HG03521 (cell line): ENCODE measurements around the gene NPRL2.

ENCODE experiments used
- ATAC-seq: cut with Tn5 transposase; IDR thresholded peaks from one replicate; pipeline ENCODE4 v1.9.1; 2021; ENCODE audit warnings: mild to moderate bottlenecking, moderate library complexity; ENCODE audit not compliant: unreplicated experiment

Gene NPRL2

DNA sequence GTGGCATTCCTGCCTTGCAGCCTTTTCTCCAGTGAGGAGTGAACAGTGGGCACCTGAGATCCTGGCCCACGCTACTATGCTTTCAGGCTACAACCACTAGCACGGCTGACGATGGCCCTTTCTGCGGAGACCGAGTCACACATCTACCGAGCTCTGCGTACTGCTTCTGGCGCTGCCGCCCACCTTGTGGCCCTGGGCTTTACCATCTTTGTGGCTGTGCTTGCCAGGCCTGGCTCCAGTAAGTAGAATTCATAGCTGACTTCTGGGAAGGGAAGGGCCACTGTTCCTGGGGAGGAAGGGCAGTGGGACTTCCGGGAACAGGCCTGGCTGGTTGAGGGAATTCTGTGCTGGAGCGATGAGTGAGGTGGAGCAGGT is 735 bp upstream of the NPRL2 start:
- ATAC-seq, result no peak

DNA sequence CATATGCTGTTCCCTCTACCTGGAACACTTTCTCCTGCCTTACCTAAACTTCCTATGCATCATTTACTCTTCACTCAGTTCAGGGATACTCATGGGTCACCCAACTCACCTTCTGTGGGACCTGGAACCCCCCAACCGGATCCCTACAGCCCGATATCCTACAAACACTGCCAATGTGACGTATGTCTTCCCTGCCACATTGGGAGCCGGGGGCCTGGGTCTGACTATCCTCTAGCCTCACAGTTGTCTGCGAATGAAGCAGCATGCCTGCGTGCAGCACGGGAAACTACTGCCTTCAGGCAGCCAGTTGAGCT is 405 bp downstream of the NPRL2 start:
- ATAC-seq, result no peak

DNA sequence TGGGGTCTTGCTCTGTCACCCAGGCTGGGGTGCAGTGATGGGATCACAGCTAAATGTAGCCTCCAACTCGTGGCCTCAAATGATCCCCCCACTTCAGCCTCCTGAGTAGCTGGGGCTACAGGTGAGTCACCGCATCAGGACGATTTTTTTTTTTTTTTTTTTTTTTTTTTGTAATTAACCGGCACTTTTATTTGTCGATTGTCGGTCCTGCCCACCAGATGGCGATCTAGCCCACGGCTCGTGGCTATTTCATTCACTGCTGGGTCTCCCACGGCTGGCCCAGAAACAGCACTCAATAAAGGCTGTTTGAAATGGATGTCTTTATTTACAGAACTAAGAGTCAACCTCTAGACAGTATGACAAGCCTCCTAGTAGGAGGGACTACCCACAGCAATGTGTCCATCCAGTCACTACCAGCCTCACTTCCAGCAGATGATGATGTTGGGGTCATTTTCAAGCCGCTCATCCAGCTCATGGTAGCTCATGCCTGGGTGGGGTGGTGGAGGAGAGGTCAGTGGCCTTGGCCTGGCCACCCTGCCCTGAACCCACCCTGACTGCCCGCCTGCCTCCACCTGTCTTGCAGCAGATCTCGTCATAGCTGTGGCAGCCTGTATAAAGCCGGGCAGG is 3.3 kb downstream of the NPRL2 start:
- ATAC-seq, result no peak

DNA sequence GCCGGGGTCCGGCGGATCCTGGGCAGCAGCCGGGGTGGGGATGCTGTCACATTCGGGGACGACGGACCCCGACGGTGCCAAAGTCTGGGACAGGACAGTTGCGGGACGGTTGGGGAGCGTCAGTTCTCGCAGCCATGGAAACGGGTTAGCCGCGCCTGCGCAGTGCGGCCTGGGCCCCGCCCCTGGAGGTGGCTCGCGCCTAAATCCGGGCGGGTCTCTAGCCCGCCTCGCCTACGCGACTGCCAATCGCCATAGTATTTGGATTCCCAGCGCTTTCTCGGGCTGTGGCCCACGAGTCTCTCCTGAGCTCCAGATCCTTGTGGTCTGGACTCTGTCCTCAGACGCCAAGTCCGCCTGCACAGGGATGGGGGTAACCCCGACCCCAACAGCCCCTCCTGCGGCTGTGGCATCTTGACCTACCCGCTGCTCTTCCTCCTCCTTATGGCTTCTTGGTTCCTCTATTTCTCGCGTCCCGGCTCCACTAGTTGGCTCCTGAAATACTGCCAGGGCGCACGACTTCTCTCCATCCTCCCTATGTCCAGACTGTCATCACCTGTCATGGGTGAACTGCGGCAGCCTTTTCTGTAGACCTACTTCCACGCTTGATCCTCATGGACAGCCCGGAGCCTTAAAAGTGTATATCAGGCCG is 4.9 kb downstream of the NPRL2 start, which contains the start of gene ZMYND10:
Gene ZMYND10, minus strand, starts transcription at position 147 of the 649 bp plus-strand sequence. CDS start 153 bp downstream, outside the sequence.
- no peak for ATAC-seq

DNA sequence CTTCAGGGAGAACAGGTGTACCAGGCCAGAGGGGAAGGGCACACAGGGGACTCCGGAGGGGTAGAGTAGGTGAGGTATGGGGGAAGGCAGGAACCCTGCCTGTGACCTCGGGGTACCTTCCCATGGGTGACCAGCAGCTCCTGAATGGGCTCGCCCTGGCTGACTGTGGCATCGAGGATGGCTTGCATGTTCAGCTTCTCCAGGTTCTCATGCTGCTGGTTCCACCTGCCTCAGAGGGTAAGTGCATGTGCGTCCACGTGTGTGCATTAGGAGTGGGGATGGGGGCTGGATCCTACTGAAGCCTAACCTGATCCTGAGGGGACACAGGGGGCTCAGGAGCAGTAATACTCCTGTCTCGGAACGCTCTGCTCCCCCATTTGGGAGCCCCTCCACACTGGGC is 5.6 kb downstream of the NPRL2 start:
- no peak for ATAC-seq

DNA sequence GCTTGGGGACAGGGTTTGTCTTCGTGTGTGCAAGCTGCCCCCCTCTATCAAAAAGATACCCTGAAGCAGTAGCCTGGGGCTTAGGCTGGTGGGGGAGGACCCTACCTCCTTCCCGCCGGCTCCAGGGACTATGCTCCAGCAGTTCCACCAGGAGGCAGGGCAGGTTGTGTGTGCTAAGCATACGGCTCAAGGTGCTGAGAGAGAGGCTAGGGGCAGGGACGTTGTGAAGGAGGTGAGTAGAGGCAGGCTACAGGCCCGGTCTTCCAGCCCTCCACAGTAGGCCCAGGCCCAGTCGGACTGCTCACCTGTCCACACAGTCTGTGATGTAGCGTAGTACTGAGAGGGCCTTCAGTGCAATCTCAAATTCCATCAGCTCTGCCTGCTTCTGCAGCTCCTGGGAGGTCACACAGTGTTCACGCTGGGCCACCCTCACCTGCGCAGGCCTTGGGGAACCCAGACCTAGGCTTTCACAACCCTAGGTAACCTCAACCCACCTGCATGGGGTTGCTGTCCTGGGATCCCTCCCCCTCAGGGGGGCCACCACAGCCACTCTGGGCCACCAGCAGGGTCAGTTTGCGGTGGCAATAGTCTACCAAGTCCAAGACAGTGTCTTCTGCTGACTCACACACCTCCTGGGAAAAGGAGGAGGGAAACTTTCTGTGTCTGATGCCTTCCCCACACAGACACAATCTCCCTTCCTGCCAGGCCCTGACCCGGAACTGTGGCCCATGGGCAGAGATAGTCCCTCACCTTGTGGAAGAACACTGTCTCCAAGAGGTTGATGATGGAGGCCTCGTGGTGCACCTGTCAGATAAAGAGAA is 7.6 kb downstream of the NPRL2 start:
- ATAC-seq, result no peak

DNA sequence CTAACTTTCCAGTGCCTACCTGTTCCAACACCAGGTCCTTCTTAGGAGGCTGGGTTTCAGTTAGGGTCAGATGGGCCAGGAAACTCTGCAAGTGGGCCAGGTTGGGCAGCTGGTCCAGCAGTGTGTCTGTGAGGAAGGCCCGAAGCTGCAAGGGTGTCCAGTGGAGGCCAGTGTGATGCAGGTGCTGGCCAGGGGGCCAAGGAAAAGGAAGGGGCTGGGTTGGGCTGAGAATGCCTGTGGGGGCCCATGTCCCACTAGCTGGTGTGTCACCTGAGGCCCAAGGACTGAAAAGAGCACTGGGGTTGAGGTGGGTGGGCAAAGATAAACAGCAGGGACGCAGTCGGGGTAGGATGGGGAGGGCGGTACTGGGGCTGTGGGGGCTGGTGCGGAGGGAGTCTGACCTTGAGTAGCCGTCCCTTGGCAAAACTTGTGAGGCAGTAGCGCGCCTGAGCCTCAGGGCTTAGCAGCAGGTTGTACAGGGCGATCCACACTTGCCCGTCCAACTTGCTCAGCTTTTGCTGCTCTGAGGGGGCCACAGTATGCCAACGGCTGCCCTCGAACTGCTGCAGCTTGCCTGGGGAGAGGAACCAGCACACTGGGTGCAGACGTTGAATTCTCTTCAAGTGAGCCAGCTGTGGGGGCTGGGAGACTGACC is 8.5 kb downstream of the NPRL2 start:
- ATAC-seq, result no peak

DNA sequence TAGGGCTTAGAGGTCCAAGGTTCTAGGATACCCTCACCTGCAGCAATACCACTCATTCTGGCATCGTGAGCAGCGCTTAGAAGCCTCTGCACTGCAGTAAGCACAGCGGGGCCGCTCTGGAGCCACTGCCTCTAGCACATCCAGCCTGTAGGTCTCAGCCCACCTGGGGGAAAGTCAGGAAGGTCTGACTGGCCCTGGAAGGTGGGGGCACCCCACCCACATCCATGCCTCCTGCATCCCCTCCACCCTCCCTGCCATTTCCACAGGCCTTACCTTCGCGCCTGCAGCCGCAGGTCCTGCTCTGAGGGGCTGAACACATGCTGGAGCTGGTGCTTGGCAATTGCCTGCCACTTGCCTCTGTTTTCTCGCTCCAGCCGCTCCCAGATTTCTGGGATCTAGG is 9.0 kb downstream of the NPRL2 start:
- ATAC-seq, result no peak

DNA sequence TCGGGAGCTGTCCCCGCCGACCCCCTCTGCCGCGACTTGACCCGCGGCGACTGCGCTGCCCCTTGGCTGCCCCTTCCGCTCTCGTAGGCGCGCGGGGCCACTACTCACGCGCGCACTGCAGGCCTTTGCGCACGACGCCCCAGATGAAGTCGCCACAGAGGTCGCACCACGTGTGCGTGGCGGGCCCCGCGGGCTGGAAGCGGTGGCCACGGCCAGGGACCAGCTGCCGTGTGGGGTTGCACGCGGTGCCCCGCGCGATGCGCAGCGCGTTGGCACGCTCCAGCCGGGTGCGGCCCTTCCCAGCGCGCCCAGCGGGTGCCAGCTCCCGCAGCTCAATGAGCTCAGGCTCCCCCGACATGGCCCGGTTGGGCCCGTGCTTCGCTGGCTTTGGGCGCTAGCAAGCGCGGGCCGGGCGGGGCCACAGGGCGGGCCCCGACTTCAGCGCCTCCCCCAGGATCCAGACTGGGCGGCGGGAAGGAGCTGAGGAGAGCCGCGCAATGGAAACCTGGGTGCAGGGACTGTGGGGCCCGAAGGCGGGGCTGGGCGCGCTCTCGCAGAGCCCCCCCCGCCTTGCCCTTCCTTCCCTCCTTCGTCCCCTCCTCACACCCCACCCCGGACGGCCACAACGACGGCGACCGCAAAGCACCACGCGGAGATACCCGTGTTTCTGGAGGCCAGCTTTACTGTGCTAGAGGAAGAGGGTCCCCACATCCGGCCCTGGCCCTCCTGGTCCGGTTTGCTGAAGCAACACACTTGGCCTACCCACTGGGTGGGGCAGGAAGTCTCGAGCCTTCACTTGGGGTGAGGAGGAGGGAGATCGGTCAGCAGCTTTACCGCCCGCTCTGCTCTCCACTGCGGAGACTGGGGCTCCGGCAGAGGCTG is 9.9 kb downstream of the NPRL2 start, which contains the start of gene RASSF1:
Gene RASSF1, minus strand, starts transcription at position 389 of the 882 bp plus-strand sequence. Its CDS starts 31 bp downstream, at position 358.
- no peak for ATAC-seq

DNA sequence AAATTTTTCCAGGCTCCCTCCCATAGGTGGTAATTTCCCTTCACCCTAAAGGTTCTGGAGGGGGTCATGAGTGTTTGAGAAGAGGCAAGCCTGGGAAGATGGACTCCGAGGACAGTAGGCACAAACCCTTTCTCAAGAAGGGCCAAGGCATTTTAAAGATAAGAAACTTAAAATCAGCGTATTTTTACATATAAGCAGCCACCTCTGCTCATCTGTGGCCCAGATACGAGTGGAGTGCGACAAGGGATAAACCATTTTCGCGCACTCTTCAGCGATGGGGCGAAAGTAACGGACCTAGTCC is 10.5 kb downstream of the NPRL2 start:
- ATAC-seq, result no peak

DNA sequence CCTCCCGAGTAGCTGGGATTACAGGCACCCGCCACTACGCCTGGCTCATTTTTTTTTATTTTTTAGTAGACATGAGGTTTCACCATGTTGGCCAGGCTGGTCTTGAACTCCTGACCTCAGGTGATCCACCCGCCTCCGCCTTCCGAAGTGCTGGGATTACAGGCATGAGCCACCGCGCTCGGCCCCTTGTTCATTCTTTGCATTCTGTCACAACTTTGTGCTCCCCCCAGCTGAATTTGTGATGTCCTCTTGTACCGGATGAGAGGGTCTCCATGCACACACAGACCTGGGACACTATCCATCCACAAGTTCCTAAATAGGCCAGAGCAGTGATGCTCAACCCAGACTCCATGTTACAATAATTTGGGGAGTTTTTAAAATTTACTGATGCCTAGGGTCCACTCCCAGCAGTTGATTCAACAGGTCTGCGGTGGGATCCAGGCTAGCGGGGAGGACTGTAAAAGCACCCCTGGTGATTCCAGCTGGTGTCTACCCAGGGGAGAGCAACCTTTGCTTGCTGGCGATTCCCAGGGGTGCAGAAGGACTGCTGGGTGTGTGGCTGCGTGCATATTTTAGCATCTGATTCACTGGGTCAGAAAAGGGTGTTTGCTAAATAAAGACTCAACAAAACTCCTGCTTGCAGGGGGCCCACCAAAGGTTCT is 11.0 kb downstream of the NPRL2 start:
- no peak for ATAC-seq

DNA sequence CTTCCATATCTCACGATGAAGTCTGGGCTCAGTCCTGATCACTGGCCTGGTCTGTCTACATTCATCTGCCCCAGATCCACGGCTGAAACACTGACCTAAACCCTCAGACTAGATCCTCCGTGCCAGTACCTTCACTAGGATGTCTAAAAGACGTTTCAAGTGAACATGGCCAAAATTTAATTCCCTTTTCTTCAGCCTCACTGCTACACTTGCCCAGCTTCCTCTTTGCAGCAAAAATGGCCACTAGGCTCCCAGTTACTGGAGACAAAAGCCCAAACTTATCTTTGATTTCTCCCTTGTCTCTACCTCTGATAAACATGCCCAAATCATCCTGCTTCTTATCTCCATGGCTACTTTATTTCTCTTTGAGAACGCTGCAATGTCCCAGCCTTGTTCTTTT is 11.6 kb downstream of the NPRL2 start:
- no peak for ATAC-seq

DNA sequence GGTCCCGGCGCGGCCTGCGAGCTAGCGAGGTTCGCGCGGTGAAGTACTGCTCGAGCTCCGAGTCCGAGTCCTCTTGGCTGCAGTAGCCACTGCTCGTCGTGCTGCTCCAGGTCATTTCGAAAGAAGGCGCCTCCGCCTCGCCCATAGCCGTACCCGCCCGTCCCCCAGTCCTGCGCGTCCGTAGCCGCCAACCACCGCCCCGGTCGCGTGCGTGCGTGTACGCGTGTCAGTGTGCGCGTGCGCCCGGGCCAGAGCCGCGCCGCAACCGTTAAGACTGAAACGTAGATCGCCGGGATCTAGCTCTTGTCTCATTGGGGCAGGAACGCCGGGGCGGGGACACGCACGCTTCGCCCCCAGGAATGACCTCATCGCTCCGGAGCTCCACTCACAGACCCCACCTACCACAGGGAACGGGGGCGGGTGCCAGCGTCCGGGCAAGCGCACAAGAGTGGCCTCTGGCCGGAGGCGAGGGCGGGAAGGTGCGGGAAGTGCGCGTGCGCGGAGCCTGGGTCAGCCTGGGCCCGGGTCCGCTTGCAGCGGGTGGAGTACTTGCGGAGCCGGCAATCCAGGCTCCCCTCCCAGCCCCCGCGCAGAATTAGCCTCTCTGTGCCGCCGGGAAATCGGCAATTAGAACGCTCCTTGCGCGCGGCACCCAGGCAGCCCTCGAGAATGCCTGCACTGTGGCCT is 13.3 kb downstream of the NPRL2 start:
- peak; percentile 71 for ATAC-seq

DNA sequence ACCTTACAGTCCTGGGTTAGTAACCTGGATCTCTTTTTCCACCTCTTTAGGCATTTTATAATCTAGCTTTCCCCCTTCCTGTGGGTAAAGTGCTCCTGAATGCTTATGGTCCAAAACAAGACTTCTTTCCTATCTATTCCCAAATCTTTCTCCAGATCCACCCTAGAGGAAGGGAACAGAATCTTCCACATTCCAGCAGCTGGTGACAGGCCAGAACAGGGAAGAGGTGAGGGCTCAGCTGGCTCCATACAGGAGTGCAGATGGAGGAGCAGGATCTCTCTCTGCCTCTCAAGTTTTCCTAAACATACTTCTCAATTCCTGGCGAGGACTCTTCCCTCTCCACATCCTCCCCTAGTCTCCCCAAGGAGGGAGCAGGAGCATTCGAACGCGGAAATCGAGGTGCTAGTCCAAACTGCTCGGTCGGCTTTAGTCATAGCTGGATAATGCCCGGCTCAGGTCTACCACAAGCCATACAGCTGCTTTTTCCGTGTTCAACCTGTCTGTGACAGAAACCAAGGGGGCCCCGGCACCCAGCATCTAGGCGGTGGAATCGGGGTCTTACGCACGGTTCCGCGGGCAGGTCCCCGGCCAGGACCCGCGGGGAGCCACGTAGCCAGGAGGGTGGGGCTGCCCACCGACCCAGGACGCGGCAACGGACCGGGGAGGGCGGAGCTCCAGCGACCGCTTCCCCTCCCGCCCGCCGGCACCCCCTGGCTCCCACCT is 14.0 kb downstream of the NPRL2 start:
- ATAC-seq, result peak; percentile 29

DNA sequence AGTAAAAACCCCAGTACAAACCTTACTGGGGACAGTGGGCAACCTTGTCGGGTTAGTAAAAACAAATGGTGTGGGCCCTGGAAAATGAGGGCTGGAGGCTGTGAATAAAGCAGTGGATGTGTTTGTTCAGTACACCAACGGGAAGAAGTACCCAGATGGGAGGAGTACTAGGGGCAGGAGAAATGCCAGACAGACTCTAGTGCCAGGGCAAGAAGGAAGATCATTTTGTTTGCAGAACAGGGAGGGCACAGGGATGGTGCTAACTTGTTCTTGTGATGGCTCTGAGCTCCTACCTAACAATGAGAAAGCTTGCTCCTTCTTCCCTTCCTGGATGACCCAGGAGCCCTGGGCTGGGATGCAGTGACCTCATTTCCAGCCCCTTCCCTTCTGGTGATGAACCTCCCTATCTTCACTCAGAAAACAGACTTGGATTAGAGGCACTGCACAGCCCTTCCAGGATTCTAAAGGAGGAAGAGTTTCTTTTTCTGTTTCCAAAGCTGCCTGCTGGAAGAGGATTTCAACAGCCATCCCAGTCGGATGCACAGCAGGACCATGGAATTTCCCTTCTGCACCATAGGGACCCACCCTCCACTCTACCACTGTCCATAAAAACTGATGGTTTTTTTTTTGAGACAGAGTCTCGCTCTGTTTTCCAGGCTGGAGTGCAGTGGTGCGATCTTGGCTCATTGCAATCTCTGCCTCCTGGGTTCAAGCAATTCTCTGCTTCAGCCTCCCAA is 16.1 kb downstream of the NPRL2 start:
- ATAC-seq, result no peak

DNA sequence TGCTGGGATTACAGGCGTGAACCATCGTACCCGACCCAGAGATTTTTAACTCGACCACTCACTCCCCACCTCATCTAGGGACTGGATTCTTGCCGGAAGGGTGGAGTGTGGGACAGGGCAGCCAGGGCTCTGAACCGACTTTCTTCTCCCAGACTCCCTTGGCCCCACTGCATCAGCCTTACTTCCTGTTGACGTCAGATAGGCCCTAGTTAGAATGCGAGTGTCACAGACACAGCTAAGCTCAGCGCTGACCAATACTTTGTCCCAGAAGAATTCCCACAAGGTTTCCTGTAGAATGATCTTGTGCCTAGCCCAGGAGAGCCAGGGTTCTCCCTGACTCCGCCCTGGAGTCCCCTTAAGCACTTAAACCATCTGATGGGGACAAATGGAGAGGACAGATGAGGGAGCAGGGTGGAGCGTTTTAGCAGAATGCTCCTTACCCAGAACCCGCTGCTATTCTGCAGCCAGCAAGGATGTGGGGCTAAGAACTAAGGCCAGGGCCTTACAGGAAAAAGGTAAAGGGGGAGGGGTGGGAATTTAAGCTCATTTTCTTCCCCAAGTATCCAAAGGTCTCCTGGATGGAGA is 16.7 kb downstream of the NPRL2 start:
- no peak for ATAC-seq

DNA sequence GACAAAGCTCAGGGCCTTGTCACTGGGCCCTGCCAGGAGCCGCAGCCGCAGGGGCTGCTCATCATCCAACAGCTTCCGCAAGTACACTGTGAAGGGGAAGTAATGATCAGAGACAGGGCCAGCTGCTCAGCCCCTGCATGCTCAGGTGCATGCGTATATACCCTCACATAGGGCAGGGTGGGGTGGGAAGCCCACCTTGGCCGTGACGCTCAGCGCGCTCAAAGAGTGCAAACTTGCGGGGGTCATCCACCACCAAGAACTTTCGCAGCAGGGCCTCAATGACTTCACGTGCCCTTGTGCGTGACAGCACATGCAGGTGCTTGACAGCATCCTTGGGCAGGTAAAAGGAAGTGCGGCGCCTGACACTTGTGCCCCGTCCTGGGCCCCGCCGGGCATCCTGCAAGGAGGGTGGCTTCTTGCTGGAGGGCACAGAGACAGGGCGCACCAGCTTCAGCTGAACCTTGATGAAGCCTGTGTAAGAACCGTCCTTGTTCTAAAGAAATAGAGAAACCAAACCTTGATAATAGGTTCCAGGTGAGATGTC is 19.1 kb downstream of the NPRL2 start:
- no peak for ATAC-seq

DNA sequence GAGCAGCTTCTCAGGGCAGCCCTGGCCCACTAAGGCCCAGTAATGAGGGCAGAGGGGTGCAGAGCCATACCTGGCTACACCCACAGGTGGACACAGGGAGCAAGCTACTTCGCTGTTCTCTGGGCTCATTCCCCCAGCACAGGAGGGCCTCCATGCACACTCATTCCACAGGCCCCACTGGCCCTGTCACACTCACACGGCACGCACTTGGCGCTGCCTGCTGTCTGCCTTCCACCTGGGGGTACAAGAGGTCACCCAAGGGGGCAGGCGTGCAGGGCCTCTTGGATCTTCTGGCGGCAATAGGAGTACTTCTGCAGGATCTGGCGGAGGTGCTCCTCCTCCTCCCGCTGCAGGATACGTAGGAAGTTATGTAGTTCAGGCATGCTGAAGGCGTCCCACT is 20.2 kb downstream of the NPRL2 start:
- ATAC-seq, result no peak
